Measurements from ENCODE around the gene NCOA4.
"Not testable (repeated sequence)": the region's sequence is repeated elsewhere in the genome, so short reads cannot be mapped to it uniquely, and the experiment has no call there.

The NCOA4 gene

DNA sequence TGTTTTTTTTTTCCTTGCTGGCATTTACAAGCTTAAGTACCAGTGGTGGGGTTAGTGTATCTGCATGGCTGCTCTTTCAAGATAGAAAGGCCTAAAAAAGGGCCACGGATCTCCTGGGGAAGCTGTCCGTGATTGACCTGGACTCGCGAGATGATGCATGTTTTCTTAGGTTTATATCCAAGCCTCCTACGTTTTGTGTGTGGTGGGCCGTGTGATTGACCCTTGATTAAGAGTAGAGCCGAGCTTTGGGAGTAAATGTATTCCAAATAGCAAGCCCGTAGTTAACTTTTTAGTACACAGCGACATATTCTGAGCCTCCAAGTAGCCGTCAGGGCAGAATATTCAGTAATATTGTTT lies 57.6 kb downstream of the NCOA4 start:
- Histone ChIP-seq H3K4me3 (ENCODE audit: low read depth in 1 of 2, low read length in 1 of 2) (peak overlapping the region; percentile 77 to 83), H3K4me1 (ENCODE audit: control insufficient read depth in 1 of 2, insufficient read depth in 1 of 2, low read depth in 1 of 2, low read length in 1 of 2) (peaks cover 10 to 18% of the 10 kb centered on the region in 2 experiments), H3K27ac (peak overlapping the region; percentile 72)
- H3K27me3 ChIP-seq, H3K36me3 ChIP-seq, H3K9me3 ChIP-seq: not testable (repeated sequence)

DNA sequence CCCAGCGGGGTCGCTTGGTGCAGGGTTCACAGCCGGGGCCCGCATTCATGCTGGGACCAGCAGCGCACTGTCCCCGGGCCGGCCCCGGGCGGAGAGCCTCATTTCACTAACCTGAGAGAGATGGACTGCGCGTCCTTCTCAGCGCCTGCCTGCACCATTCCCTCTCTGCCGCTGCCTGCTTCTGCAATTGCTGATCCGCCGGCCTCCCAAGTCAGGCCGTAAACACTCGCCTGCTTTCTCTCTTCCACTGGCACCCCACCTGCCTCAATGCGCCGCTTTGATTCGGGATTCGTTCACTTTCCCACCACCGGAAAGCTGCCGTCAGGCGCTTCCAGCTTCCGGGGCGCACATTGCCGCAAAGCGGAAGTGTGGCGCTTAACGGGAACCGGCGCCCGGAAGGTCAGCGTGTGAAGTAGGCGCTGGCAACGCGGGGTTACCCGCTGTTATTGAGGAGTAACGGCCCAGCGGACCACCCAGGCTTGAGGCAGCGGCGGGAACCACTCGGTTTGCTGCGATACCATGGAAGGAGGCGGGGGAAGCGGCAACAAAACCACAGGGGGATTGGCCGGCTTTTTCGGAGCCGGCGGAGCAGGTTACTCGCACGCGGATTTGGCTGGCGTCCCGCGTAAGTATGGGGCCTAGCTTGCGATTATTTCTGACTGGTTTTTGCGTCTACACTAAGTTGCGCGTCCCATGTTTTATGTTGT lies 58.2 kb downstream of the NCOA4 start, which contains the start of gene TIMM23:
Gene TIMM23, plus strand, starts transcription at position 384 of the 707 bp plus-strand sequence. Its CDS starts 136 bp downstream, at position 520.
- Histone ChIP-seq H3K4me3 (ENCODE audit: low read depth in 1 of 2, low read length in 1 of 2) (peak within 1 kb of the TSS; percentile 77 to 83), H3K4me1 (ENCODE audit: control insufficient read depth in 1 of 2, insufficient read depth in 1 of 2, low read depth in 1 of 2, low read length in 1 of 2) (peaks cover 10 to 18% of the 10 kb centered on the region in 2 experiments)

DNA sequence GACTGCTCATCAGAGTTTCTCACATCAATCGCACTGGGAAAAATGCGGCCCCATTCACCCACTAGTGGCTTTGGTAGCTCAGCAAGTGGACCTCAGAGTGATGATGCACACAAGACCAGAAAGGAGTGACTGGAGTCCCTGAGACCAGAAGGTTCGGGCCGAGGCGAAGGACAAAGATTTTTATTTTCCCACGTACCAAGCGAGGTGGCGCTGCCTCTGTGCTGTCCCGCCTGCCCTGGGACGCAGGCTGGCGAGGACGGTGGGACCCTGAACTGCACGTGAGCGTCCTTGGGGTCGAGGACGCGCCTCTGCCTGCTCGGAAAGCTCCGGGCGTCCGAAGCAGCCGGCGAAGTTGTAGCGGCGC lies 58.7 kb downstream of the NCOA4 start:
- not testable (repeated sequence) for H3K9me3 ChIP-seq, H3K36me3 ChIP-seq, H3K27me3 ChIP-seq
- H3K4me1 ChIP-seq (ENCODE audit: control insufficient read depth in 1 of 2, insufficient read depth in 1 of 2, low read depth in 1 of 2, low read length in 1 of 2): peaks cover 10 to 18% of the 10 kb centered on the region in 2 experiments
- peak overlapping the region; percentile 72 for H3K27ac ChIP-seq
- peak overlapping the region; percentile 77 to 83 for H3K4me3 ChIP-seq (ENCODE audit: low read depth in 1 of 2, low read length in 1 of 2)

More for the DNA sequence above, 58.2 kb downstream of the NCOA4 start, which contains the start of gene TIMM23:
- H3K36me3 ChIP-seq, H3K9me3 ChIP-seq, H3K27me3 ChIP-seq: not testable (repeated sequence)
- peak within 1 kb of the TSS; percentile 72 for H3K27ac ChIP-seq
- TF ChIP-seq, protein P1, sequence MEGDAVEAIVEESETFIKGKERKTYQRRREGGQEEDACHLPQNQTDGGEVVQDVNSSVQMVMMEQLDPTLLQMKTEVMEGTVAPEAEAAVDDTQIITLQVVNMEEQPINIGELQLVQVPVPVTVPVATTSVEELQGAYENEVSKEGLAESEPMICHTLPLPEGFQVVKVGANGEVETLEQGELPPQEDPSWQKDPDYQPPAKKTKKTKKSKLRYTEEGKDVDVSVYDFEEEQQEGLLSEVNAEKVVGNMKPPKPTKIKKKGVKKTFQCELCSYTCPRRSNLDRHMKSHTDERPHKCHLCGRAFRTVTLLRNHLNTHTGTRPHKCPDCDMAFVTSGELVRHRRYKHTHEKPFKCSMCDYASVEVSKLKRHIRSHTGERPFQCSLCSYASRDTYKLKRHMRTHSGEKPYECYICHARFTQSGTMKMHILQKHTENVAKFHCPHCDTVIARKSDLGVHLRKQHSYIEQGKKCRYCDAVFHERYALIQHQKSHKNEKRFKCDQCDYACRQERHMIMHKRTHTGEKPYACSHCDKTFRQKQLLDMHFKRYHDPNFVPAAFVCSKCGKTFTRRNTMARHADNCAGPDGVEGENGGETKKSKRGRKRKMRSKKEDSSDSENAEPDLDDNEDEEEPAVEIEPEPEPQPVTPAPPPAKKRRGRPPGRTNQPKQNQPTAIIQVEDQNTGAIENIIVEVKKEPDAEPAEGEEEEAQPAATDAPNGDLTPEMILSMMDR (IDR thresholded peaks at IDR 0.05): peak; percentile 27

DNA sequence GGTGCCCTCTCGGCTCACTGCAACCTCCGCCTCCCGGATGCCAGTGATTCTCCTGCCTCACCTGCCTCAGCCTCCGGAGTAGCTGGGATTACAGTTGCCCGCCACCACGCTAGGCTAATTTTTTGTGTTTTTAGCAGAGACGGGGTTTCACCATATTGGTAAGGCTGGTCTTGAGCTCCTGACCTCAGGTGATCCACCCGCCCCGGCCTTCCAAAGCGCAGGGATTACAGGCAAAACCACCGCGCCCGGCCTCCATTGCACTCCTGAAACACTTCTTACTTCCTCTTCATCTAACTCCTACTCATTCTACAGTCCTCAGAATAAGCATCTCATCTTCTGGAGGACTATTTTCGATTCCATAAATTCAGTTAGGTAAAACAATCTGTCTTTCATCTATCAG lies 59.4 kb downstream of the NCOA4 start:
- not testable (repeated sequence) for H3K27ac ChIP-seq, H3K27me3 ChIP-seq, H3K9me3 ChIP-seq, H3K36me3 ChIP-seq
- Histone ChIP-seq H3K4me3 (ENCODE audit: low read depth in 1 of 2, low read length in 1 of 2) (peak overlapping the region; percentile 77 to 83), H3K4me1 (ENCODE audit: control insufficient read depth in 1 of 2, insufficient read depth in 1 of 2, low read depth in 1 of 2, low read length in 1 of 2) (peaks cover 10 to 18% of the 10 kb centered on the region in 2 experiments)

DNA sequence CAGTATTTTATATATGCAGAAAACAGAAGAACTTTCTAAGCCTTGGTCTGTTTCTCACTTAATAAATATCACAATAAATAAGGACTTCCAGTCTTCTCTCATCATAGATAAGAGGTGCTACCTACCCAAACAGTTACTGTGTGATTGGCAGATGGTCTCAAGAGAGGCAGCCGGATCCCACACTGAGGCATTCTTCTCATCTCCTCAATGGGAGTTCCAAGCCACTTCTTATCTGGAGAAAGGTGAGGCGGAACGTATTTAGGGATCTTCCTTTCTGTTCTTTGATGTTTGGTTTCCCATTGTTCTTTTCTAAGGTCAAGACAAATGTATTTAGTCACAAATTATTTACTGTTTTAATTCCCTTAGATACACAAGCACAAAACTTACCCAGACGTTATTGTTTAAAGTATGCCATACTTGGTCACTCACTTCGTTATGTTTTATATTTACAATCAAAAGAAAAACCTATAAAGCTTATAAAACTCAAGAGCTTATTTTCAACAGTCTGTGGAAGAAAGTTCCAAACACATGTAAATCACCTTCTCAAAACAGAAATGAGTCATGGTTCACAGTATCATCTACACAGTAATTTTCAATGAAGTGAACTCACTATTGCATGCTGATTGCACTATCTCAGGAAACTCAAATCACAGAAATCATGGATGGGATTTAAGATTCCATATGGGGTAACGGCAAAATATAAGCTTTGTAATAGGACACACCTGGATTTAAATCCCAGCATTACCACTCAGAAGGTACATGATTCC lies 67.6 kb downstream of the NCOA4 start:
- not testable (repeated sequence) for H3K4me3 ChIP-seq (ENCODE audit: low read depth in 1 of 2, low read length in 1 of 2); H3K4me1 ChIP-seq (ENCODE audit: control insufficient read depth in 1 of 2, insufficient read depth in 1 of 2, low read depth in 1 of 2, low read length in 1 of 2); H3K9me3 ChIP-seq; H3K36me3 ChIP-seq; H3K27ac ChIP-seq; H3K27me3 ChIP-seq

DNA sequence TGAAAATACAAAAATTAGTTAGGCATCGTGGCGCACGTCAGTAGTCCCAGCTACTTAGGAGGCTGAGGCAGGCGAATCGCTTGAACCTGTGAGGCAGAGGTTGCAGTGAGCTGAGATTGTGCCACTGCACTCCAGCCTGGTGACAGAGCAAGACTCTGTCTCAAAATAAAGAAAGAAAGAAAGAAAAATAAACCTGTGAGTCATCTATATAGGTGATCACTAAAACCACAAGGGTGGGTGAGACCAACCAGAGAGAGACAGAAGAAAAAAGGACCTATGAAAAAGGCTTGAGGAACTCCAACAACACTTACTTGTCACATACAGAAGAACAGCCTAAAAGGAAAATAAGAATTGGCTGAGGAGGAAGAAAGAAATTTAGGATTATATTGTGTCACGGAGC lies 72.5 kb downstream of the NCOA4 start:
- H3K9me3 ChIP-seq; H3K36me3 ChIP-seq; H3K27ac ChIP-seq; H3K4me3 ChIP-seq (ENCODE audit: low read depth in 1 of 2, low read length in 1 of 2); H3K4me1 ChIP-seq (ENCODE audit: control insufficient read depth in 1 of 2, insufficient read depth in 1 of 2, low read depth in 1 of 2, low read length in 1 of 2); H3K27me3 ChIP-seq: not testable (repeated sequence)

DNA sequence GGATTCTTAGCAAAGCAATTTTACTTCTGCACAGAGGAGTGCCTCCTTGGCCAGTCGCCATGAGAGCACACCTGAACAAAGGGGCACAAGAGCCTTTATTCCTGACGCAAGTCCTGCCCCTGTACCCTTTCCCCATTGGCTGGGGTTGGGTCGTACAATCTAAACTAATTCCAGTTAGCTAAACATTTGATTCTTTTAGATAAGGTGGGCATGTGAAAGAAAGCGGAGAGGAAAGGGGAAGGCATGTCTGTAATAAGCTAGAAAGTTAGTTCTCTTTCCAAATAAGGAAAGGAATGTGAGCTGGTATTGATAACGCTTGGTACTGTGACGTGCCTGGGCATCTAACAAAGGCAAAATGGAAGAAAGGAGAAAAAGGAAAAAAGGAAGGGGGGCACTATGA lies 73.8 kb downstream of the NCOA4 start:
- not testable (repeated sequence) for H3K36me3 ChIP-seq; H3K4me3 ChIP-seq (ENCODE audit: low read depth in 1 of 2, low read length in 1 of 2); H3K27ac ChIP-seq; H3K27me3 ChIP-seq; H3K9me3 ChIP-seq; H3K4me1 ChIP-seq (ENCODE audit: control insufficient read depth in 1 of 2, insufficient read depth in 1 of 2, low read depth in 1 of 2, low read length in 1 of 2)
